Osteocyte (in vitro differentiated cells): Measurements from ENCODE around the gene GPAT2. TPM values are rescaled to one million over a fixed set of nuclear protein-coding genes. Genes with fewer than 3 reads are reported as not detected.
"Not testable (repeated sequence)": the region's sequence is repeated elsewhere in the genome, so short reads cannot be mapped to it uniquely, and the experiment has no call there.

ENCODE experiments used
- DNase-seq: peaks from one replicate; pipeline ENCODE4 v3.0.0; 2021; ENCODE audit warnings: mixed read lengths; ENCODE audit not compliant: unreplicated experiment; ENCODE audit errors: extremely low spot score
- H3K27ac Mint-ChIP-seq: one replicate; pipeline ENCODE4 v1.8.0; 2021; ENCODE audit warnings: mild to moderate bottlenecking, mixed read lengths; ENCODE audit not compliant: unreplicated experiment
- H3K27me3 Mint-ChIP-seq: one replicate; pipeline ENCODE4 v1.8.0; 2021; ENCODE audit warnings: mixed read lengths; ENCODE audit not compliant: unreplicated experiment
- H3K36me3 Mint-ChIP-seq: one replicate; pipeline ENCODE4 v1.8.0; 2021; ENCODE audit warnings: mixed read lengths; ENCODE audit not compliant: unreplicated experiment
- H3K4me1 Mint-ChIP-seq: one replicate; pipeline ENCODE4 v1.8.0; 2021; ENCODE audit warnings: mixed read lengths; ENCODE audit not compliant: unreplicated experiment
- H3K4me3 Mint-ChIP-seq: one replicate; pipeline ENCODE4 v1.8.0; 2021; ENCODE audit warnings: mild to moderate bottlenecking, moderate library complexity, mixed read lengths; ENCODE audit not compliant: unreplicated experiment
- H3K9me3 Mint-ChIP-seq: one replicate; pipeline ENCODE4 v1.8.0; 2021; ENCODE audit warnings: mixed read lengths; ENCODE audit not compliant: unreplicated experiment
- total RNA-seq: library from RNA; stranded (reverse); gene quantifications from 2 replicates; pipeline ENCODE4 v1.2.1, GENCODE V29; 2021
- TF ChIP-seq, protein P1 (sequence below): fragments of 200-600 bp; sonication (generic); IDR thresholded peaks from 2 replicates; pipeline ENCODE4 v1.5.0; 2021; ENCODE audit warnings: antibody characterized with exemption, mild to moderate bottlenecking, moderate library complexity

Gene GPAT2
- total RNA-seq, 1 donor from 2014 or later, result not detected

DNA sequence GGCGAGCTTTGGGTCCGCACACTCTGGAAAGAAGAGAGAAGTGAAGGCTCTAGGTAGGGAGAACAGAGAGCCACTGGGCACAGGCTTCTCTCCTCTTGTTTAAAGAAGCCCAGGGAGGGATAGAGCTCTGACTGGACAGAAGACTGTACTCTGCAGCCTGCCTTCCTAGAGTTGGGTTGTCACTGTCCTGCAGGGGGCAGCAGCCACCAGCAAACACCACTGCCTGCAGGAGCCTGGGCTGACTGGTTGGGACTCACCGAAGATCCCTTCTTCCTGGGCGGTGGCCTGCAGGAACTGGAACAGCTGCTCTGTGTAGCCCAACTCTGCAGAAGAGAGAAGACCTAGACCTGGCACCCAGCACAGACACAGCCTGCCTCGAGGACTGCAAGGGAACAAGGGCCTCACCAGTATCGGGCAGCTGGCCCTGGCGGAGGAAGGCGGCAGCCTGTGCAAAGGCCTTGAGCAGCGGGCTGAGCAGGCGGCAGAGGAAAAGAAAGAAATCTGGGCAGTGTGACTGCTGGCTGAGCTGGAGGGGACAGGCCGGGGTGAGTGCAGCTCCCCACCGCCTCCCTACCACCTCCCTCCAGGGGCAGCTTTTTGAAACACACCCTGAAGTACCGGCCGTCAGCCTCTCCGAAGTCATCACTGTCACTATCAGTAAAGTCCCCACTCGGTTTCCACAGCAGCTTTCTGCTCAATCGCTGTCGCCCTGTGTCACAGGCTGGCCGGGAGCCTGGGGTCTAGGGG is 11.8 kb downstream of the GPAT2 start:
- DNase-seq, result peak; percentile 93
- TF ChIP-seq, protein P1, sequence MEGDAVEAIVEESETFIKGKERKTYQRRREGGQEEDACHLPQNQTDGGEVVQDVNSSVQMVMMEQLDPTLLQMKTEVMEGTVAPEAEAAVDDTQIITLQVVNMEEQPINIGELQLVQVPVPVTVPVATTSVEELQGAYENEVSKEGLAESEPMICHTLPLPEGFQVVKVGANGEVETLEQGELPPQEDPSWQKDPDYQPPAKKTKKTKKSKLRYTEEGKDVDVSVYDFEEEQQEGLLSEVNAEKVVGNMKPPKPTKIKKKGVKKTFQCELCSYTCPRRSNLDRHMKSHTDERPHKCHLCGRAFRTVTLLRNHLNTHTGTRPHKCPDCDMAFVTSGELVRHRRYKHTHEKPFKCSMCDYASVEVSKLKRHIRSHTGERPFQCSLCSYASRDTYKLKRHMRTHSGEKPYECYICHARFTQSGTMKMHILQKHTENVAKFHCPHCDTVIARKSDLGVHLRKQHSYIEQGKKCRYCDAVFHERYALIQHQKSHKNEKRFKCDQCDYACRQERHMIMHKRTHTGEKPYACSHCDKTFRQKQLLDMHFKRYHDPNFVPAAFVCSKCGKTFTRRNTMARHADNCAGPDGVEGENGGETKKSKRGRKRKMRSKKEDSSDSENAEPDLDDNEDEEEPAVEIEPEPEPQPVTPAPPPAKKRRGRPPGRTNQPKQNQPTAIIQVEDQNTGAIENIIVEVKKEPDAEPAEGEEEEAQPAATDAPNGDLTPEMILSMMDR, result peak; percentile 84
- not testable (repeated sequence) for H3K36me3 Mint-ChIP-seq, H3K27me3 Mint-ChIP-seq, H3K27ac Mint-ChIP-seq, H3K4me3 Mint-ChIP-seq, H3K9me3 Mint-ChIP-seq, H3K4me1 Mint-ChIP-seq

DNA sequence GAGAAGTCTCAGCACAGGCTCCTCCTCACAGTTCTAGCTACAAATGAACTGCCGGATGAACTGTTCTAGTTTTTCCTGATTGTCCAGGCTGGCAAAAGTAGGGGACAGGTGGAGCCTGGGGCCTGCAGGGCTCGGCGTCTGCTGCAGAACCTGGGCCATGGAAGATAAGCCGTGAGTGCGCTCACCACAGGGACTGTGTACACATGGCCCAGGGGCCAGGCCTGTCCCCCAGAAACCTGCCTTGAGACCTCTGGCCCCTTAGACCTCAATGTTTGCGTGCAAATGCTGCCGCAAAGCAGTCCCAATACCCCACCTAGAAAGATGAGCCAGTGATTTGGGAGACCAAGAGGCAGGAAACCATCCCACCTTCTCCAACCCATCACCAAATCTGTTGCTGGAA is 12.6 kb downstream of the GPAT2 start:
- H3K4me3 Mint-ChIP-seq, H3K36me3 Mint-ChIP-seq: not testable (repeated sequence)

DNA sequence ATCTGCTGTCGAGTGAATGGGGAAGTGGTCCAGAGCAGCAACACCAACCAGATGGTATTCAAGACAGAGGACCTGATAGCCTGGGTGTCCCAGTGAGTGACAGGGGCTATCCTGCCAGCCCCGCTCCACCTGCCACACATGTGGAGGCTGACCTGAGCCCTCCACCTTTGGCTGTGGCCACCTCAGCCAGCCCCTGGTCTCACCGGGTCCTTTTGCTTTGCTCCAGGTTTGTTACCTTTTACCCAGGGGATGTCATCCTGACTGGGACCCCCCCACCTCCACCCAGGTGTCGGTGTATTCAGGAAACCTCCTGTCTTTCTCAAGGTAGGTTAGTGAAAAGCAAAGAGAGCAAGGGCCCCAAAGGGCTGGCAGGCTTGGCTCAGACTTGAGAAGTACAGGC is 13.6 kb downstream of the GPAT2 start:
- not testable (repeated sequence) for H3K36me3 Mint-ChIP-seq, H3K9me3 Mint-ChIP-seq, H3K4me1 Mint-ChIP-seq, DNase-seq, H3K27me3 Mint-ChIP-seq, H3K4me3 Mint-ChIP-seq, H3K27ac Mint-ChIP-seq

More for the DNA sequence above, 12.6 kb downstream of the GPAT2 start:
- not testable (repeated sequence) for H3K4me1 Mint-ChIP-seq, DNase-seq, H3K27me3 Mint-ChIP-seq, H3K9me3 Mint-ChIP-seq, H3K27ac Mint-ChIP-seq

DNA sequence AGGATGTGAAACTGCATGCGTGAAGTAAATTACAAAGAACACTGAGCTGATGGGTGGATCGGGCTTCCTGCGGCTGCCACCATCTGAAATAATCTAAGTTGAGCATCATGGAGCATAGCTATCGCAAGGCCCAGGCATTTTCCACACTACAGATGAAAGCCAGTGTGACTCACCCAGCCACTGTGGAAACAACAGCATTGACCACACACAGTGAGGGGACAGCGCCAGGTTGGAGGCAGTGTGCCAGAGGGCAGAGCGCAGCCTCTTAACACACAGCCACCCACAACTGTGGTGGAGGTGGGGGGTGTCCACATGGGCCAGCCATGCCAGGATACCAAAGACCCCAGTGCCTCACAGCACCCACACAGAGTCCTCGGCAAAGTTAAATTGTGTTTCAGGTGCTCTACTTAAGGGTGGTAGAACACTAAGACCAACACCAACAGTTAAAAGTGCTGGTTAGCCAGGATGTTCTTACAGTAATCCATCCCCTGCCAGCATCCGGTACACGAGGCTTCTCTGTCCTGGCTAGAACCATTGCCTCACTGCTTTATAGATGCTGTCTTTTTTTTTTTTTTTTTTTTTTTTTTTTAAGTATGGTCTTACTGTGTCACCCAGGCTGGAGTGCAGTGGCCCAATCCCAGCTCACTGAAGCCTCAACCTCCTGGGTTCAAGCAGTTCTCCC is 14.7 kb downstream of the GPAT2 start:
- H3K4me1 Mint-ChIP-seq, H3K4me3 Mint-ChIP-seq, H3K27me3 Mint-ChIP-seq, H3K36me3 Mint-ChIP-seq, H3K9me3 Mint-ChIP-seq, DNase-seq, H3K27ac Mint-ChIP-seq: not testable (repeated sequence)

DNA sequence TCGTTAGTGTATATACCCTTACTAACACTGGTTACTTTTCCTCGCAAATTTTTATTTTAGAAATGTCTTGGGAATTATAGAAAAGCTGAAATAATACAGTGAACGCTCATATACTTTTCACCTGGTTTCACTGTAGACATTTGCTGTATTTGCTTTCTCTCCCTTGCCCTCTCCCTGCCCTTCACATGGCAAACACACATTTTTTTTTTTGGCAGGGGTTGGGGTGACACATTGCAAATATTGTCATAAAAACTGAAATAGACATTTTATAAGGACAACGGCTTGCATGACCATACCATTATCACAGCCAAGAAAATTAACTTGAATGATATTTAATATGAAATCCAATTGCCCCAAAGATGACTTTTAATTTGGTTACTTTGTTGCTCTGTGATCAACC is 18.4 kb downstream of the GPAT2 start:
- H3K4me3 Mint-ChIP-seq, H3K36me3 Mint-ChIP-seq, DNase-seq, H3K9me3 Mint-ChIP-seq, H3K27me3 Mint-ChIP-seq, H3K4me1 Mint-ChIP-seq, H3K27ac Mint-ChIP-seq: not testable (repeated sequence)

DNA sequence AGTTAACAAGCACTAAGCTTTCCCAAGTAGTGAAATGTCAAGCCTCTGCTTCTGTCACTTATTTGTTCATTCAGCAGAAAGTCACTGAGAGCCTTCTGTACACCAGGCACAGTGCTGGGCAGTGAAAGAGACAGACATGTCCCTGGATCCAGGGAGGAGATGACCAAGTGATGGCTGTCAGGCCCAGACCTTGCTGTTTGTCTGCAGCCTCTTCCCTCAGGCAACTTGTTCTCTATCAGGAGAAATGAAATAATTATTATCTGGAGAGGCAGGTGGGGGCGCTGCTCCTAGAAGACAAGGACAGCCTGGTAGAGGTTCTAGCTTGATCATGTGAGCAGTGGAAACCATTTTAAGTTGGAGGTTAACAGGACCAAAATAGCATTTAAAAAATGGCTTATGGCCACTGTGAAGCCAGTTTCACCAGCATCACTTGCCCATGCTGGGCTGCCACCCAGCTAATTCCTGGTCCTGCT is 21.9 kb downstream of the GPAT2 start:
- H3K27ac Mint-ChIP-seq, DNase-seq, H3K9me3 Mint-ChIP-seq, H3K4me1 Mint-ChIP-seq, H3K4me3 Mint-ChIP-seq, H3K27me3 Mint-ChIP-seq, H3K36me3 Mint-ChIP-seq: not testable (repeated sequence)

DNA sequence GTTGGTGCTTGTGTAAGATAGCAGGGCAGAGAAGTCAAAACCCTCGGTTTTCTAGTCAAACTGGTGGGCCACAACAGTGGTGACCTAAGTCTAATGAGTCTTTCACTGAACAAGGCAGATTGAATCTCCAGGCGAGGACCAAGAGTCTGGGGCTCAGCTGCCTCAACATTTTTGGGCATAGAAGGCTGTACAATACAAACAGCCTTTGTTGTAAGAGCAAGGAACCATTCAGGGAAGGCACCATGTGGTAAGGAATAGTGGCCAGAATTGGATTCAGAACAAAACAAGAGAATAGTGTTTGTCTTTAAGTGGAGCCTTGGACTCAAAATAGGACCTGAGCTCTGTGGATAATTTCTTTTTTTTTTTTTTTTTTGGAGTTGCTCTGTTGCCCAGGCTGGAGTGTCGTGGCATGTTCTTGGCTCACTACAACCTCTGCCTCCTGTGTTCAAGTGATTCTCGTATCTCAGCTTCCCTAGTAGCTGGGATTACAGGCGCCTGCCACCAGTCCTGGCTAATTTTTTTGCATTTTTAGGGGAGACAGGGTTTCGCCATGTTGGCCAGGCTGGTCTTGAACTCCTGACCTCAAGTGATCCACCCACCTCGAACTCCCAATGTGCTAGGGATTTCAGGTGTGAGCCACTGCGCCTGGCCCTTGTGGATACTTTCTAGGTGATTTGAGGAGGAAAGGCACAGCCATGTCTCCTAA is 22.5 kb downstream of the GPAT2 start:
- H3K36me3 Mint-ChIP-seq, H3K9me3 Mint-ChIP-seq: not testable (repeated sequence)

DNA sequence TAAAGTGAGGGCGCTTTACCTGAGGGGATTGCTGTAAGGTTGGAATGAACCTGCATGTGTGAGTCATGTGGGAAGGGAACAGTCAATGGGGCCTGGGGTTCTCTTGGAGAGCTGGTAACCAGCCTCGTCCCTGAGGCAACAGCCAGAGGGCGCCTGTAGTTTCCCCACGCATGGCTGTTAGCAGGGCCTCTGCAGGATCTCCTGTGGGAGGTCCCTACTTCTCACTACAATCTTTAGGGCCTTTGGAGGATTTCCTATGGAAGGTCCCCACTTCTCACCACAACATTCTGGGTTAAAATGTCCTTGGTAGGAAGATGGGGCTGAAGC is 23.6 kb downstream of the GPAT2 start:
- DNase-seq, result not testable (repeated sequence)

More for the DNA sequence above, 22.5 kb downstream of the GPAT2 start:
- not testable (repeated sequence) for H3K27me3 Mint-ChIP-seq, H3K4me3 Mint-ChIP-seq, H3K4me1 Mint-ChIP-seq, DNase-seq, H3K27ac Mint-ChIP-seq

DNA sequence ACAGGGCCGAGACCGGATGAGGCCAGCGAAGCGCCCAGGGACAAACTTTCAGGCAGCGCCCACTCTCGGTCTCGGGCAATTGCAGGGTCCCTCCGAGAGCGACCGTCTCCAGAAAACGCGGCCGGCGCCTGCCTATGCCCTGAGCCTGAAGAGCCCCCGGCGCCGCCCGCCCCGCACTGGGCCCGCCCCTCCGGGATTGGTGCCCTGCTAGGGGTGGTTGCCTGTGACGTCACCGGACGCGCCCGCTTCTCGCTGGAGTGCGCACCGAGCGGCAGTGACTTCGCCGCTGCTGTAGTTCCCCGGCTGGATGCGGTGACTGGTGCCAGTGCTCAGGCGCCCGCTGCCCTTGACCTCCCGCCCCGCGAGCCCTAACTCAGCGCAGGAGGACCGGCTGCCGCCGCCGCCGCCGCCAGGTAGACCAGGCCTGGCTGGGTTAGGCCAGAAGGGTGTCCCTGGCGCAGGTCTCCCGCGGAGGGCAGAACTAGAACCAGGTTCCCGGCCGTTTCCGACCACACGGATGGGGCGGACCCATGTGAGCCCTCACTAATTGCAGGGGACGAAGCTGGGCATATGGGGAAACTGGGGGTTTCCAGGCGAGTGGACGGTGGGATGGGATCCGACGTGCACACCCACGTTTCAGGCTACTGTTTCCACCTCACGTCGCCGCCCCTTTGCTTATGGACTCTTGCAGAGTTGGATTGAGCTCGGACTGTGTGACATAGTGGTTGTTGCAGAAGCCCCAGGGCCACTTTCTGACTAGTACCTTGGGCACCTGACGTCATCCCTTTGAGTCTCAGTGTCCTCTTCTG is 24.2 kb downstream of the GPAT2 start:
- DNase-seq, result peak; percentile 97
- Mint-ChIP-seq H3K4me3 (peak overlapping the region; percentile 78), H3K27ac (peak overlapping the region; percentile 82), H3K27me3 (peaks cover 19% of the 10 kb centered on the region)
- not testable (repeated sequence) for H3K4me1 Mint-ChIP-seq, H3K36me3 Mint-ChIP-seq, H3K9me3 Mint-ChIP-seq

More for the DNA sequence above, 23.6 kb downstream of the GPAT2 start:
- peak overlapping the region; percentile 54 for H3K4me3 Mint-ChIP-seq
- H3K4me1 Mint-ChIP-seq, H3K9me3 Mint-ChIP-seq, H3K27ac Mint-ChIP-seq, H3K36me3 Mint-ChIP-seq: not testable (repeated sequence)
- H3K27me3 Mint-ChIP-seq, result peaks cover 13% of the 10 kb centered on the region
- TF ChIP-seq, protein P1, result peak; percentile 34
